PC-3 (cell line): ENCODE data around the gene CHRNE. TPM values are rescaled to one million over a fixed set of nuclear protein-coding genes. Genes with fewer than 3 reads are reported as not detected.

ENCODE experiments used
- ATAC-seq: fragments of 200-7000 bp; cut with Tn5 transposase; 2 replicates; pipeline ENCODE4 v1.9.1; 2020; ENCODE audit warnings: mild to moderate bottlenecking, moderate library complexity
- BruUV-seq: library from RNA; stranded (reverse); fragments of 400-500 nt; replicated peaks from 2 replicates; lab custom pipeline; 2021; lab: Mats Ljungman, UMichigan
- CTCF ChIA-PET: fragments of 300-600 bp; sonication (Branson Sonifier 250); formaldehyde crosslinking; loops from one replicate; lab custom pipeline; 2022; ENCODE audit warnings: antibody characterized with exemption; lab: Charles Lee
- POLR2A ChIA-PET: fragments of 300-600 bp; sonication (Branson Sonifier 250); formaldehyde crosslinking; loops from one replicate; lab custom pipeline; 2022; ENCODE audit warnings: antibody characterized with exemption; ENCODE audit not compliant: unreplicated experiment; lab: Charles Lee
- DNase-seq: peaks from one replicate; pipeline ENCODE4 v3.0.0-alpha.2; 2015
- H2AFZ ChIP-seq: fragments of 300-600 bp; sonication (generic); 2 replicates; pipeline ENCODE4 v1.6.0; 2016; ENCODE audit warnings: antibody characterized with exemption, low read length
- H3F3A ChIP-seq: fragments of 300-600 bp; sonication (generic); one replicate; pipeline ENCODE4 v1.6.0; 2017; ENCODE audit warnings: antibody characterized with exemption, low read length, control low read depth, mild to moderate bottlenecking; ENCODE audit not compliant: unreplicated experiment
- H3K27ac ChIP-seq: fragments of 300-600 bp; sonication (generic); 2 replicates; pipeline ENCODE4 v1.5.1; 2016; ENCODE audit warnings: mild to moderate bottlenecking, low read length
- H3K27me3 ChIP-seq: fragments of 300-600 bp; sonication (generic); 2 replicates; pipeline ENCODE4 v1.6.1; 2016; ENCODE audit warnings: low read length, mixed read lengths
- H3K36me3 ChIP-seq: fragments of 300-600 bp; sonication (generic); 2 replicates; pipeline ENCODE4 v1.6.1; 2016; ENCODE audit warnings: low read depth, mixed run types, low read length, mixed read lengths
- H3K4me1 ChIP-seq: fragments of 300-600 bp; sonication (generic); 2 replicates; pipeline ENCODE4 v1.5.1; 2016; ENCODE audit warnings: low read length; ENCODE audit not compliant: insufficient read depth
- H3K4me2 ChIP-seq: fragments of 300-600 bp; sonication (generic); 2 replicates; pipeline ENCODE4 v1.6.0; 2016; ENCODE audit warnings: low read length
- H3K4me3 ChIP-seq: fragments of 300-600 bp; sonication (generic); 2 replicates; pipeline ENCODE4 v1.5.1; 2016; ENCODE audit warnings: mild to moderate bottlenecking, low read length, mixed read lengths
- H3K79me2 ChIP-seq: fragments of 300-600 bp; sonication (generic); 2 replicates; pipeline ENCODE4 v1.6.1; 2017; ENCODE audit warnings: low read length, mixed read lengths
- H3K9ac ChIP-seq: fragments of 300-600 bp; sonication (generic); 2 replicates; pipeline ENCODE4 v1.6.0; 2016; ENCODE audit warnings: mild to moderate bottlenecking, low read length
- H3K9me2 ChIP-seq: fragments of 300-600 bp; sonication (generic); replicated peaks from 2 replicates; pipeline ENCODE4 v1.6.1; 2016; ENCODE audit warnings: mixed run types, low read length, mixed read lengths
- H3K9me3 ChIP-seq: fragments of 300-600 bp; sonication (generic); 2 replicates; pipeline ENCODE4 v1.6.1; 2016; ENCODE audit warnings: low read length, mixed read lengths
- H4K20me1 ChIP-seq: fragments of 300-600 bp; sonication (generic); 2 replicates; pipeline ENCODE4 v1.6.1; 2016; ENCODE audit warnings: low read length, mixed read lengths
- CTCF ChIP-seq: fragments of 300-600 bp; sonication (generic); conservative IDR thresholded peaks from 2 replicates; pipeline ENCODE4 v1.5.1; 2017; ENCODE audit warnings: antibody characterized with exemption, low read depth, mild to moderate bottlenecking, low read length
- EZH2 ChIP-seq: fragments of 300-600 bp; sonication (generic); IDR thresholded peaks from one replicate; pipeline ENCODE4 v1.6.1; 2017; ENCODE audit warnings: antibody characterized with exemption, mild to moderate bottlenecking, low read length; ENCODE audit not compliant: unreplicated experiment
- EZH2phosphoT487 ChIP-seq: fragments of 300-600 bp; sonication (generic); IDR thresholded peaks from 2 replicates; pipeline ENCODE4 v1.6.1; 2018; ENCODE audit warnings: mild to moderate bottlenecking, antibody characterized with exemption, low read length, borderline replicate concordance
- intact Hi-C: fragments of 100-400 bp; cut with micrococcal nuclease; formaldehyde crosslinking; loops from 2 replicates; pipeline ENCODE4 v1.9.0; 2023
- total RNA-seq: library from RNA; depleted of rRNA; stranded (reverse); fragments of >200 nt; gene quantifications from 2 replicates; pipeline ENCODE4 v1.2.3, GENCODE V29; 2014

CHRNE gene
- total RNA-seq, 1 experiment from 2014 or later: 0.11 TPM

- intact Hi-C loops: loop anchor here (1.0 kb wide), 1 partner anchor 18 kb away; the partner anchor contains the start of gene SPAG7
- H3K9me2 ChIP-seq: no peaks in the 10 kb centered on the region
- H3K79me2 ChIP-seq: peaks cover 41% of the 10 kb centered on the region
- H4K20me1 ChIP-seq: peaks cover 22% of the 10 kb centered on the region
- H2AFZ ChIP-seq: peak overlapping the region; percentile 72
- H3F3A ChIP-seq: no peaks in the 10 kb centered on the region
- H3K9ac ChIP-seq: peak overlapping the region; percentile 93
- peak overlapping the region; percentile 85 for H3K27ac ChIP-seq
- peak overlapping the region; percentile 90 for H3K4me3 ChIP-seq
- H3K4me1 ChIP-seq: peaks cover 27% of the 10 kb centered on the region
- H3K9me3 ChIP-seq: no peaks in the 10 kb centered on the region
- BruUV-seq: no TSS peak
- H3K27me3 ChIP-seq: no peaks in the 10 kb centered on the region
- H3K4me2 ChIP-seq: peak overlapping the region; percentile 98
- ChIA-PET POLR2A (interaction anchor here (0.7 to 1.1 kb wide), 2 partner anchors 10 to 20 kb away, joined by 3 to 4 read pairs; partner anchors contain the start of gene SLC25A11), CTCF (no interaction called here)
- H3K36me3 ChIP-seq: peaks cover 19% of the 10 kb centered on the region
- TF ChIP-seq EZH2 (no peak), EZH2phosphoT487 (peak; percentile 78)
- ATAC-seq (peak; percentile 17), DNase-seq (peak; percentile 74)
Measured at GRCh38 chr17:4949321-4950074, 46.6 kb upstream of the CHRNE start.

- H2AFZ ChIP-seq: peak overlapping the region; percentile 84
- peaks cover 47% of the 10 kb centered on the region for H3K79me2 ChIP-seq
- peak overlapping the region; percentile 93 for H3K9ac ChIP-seq
- peak overlapping the region; percentile 90 for H3K4me3 ChIP-seq
- intact Hi-C loops: loop anchor here (1.0 kb wide), 1 partner anchor 18 kb away; the partner anchor contains the start of gene SPAG7
- POLR2A ChIA-PET: interaction anchor here (0.7 to 1.1 kb wide), 3 partner anchors 9 to 21 kb away, joined by 3 to 4 read pairs (median 3); partner anchors contain the start of genes SLC25A11 and SPAG7
- TF ChIP-seq EZH2phosphoT487 (peak; percentile 89), EZH2 (no peak)
- H3K9me2 ChIP-seq: no peaks in the 10 kb centered on the region
- peaks cover 23% of the 10 kb centered on the region for H3K36me3 ChIP-seq
- DNase-seq (peak; percentile 85), ATAC-seq (peak; percentile 55)
- no TSS peak for BruUV-seq
- no peaks in the 10 kb centered on the region for H3F3A ChIP-seq
- peaks cover 30% of the 10 kb centered on the region for H3K4me1 ChIP-seq
- no peaks in the 10 kb centered on the region for H3K9me3 ChIP-seq
- H3K27ac ChIP-seq: peak overlapping the region; percentile 85
- H3K4me2 ChIP-seq: peak overlapping the region; percentile 98
- no peaks in the 10 kb centered on the region for H3K27me3 ChIP-seq
- CTCF ChIA-PET: no interaction called here
- H4K20me1 ChIP-seq: peaks cover 26% of the 10 kb centered on the region
Measured at GRCh38 chr17:4948931-4949320, 46.0 kb upstream of the CHRNE start.

- Histone ChIP-seq H3K9me3 (no peaks in the 10 kb centered on the region), H3K36me3 (peaks cover 24% of the 10 kb centered on the region), H3K9ac (peak within 1 kb of the TSS; percentile 93), H3K27me3 (no peaks in the 10 kb centered on the region), H3K4me3 (peak within 1 kb of the TSS; percentile 90), H3F3A (no peaks in the 10 kb centered on the region), H4K20me1 (peaks cover 26% of the 10 kb centered on the region), H3K4me2 (peak within 1 kb of the TSS; percentile 98), H2AFZ (peak within 1 kb of the TSS; percentile 84), H3K9me2 (no peaks in the 10 kb centered on the region), H3K27ac (peak within 1 kb of the TSS; percentile 85), H3K79me2 (peaks cover 52% of the 10 kb centered on the region), H3K4me1 (peaks cover 30% of the 10 kb centered on the region)
- POLR2A ChIA-PET: interaction anchor here (0.6 to 1.1 kb wide), 4 partner anchors 9 to 944 kb away, joined by 3 to 4 read pairs (median 3); partner anchors contain the start of genes SLC25A11 and SPAG7
- no TSS peak for BruUV-seq
- CTCF ChIA-PET: no interaction called here
- no peak for TF ChIP-seq EZH2phosphoT487
- no peak for TF ChIP-seq CTCF
- TF ChIP-seq EZH2: no peak
- ATAC-seq (peak; percentile 32), DNase-seq (peak; percentile 80)
- intact Hi-C loops: no loop called here
Measured at GRCh38 chr17:4948166-4948930, 45.5 kb upstream of the CHRNE start, which contains the start of gene PFN1. PFN1 (minus strand) TSS chr17:4948530; CDS start chr17:4948394, 136 bp downstream.
